Ishikawa (cell line): ENCODE results near the gene SPOCK2.
A peak's percentile ranks its signal among the peaks of the same experiment; 100 is the strongest.

Experiments
- CEBPB ChIP-seq: IDR thresholded peaks from 2 replicates; pipeline ENCODE4 v1.6.1; 2012
- CREB1 ChIP-seq: IDR thresholded peaks from 2 replicates; pipeline ENCODE4 v1.6.1; 2012; ENCODE audit warnings: low read depth
- EGR1 ChIP-seq: IDR thresholded peaks from 2 replicates; pipeline ENCODE4 v1.6.1; 2012
- EP300 ChIP-seq: IDR thresholded peaks from 2 replicates; pipeline ENCODE4 v1.6.1; 2012; ENCODE audit warnings: borderline replicate concordance
- FOXM1 ChIP-seq: IDR thresholded peaks from 2 replicates; pipeline ENCODE4 v1.6.1; 2012; ENCODE audit warnings: low read depth, borderline replicate concordance
- MAX ChIP-seq: IDR thresholded peaks from 2 replicates; pipeline ENCODE4 v1.6.1; 2012
- NFIC ChIP-seq: IDR thresholded peaks from 2 replicates; pipeline ENCODE4 v1.6.1; 2012
- RAD21 ChIP-seq: IDR thresholded peaks from 2 replicates; pipeline ENCODE4 v1.6.1; 2012; ENCODE audit warnings: low read depth
- REST ChIP-seq: IDR thresholded peaks from 2 replicates; pipeline ENCODE4 v1.6.1; 2012; ENCODE audit warnings: low read depth, mild to moderate bottlenecking
- TAF1 ChIP-seq: IDR thresholded peaks from 2 replicates; pipeline ENCODE4 v1.6.1; 2012; ENCODE audit warnings: low read depth, mild to moderate bottlenecking
- TCF12 ChIP-seq: IDR thresholded peaks from 2 replicates; pipeline ENCODE4 v1.6.1; 2012; ENCODE audit warnings: low read depth
- TEAD4 ChIP-seq: IDR thresholded peaks from 2 replicates; pipeline ENCODE4 v1.6.1; 2012
- USF1 ChIP-seq: IDR thresholded peaks from 2 replicates; pipeline ENCODE4 v1.6.1; 2012
- YY1 ChIP-seq: IDR thresholded peaks from 2 replicates; pipeline ENCODE4 v1.6.1; 2012; ENCODE audit warnings: low read depth
- ZBTB7A ChIP-seq: IDR thresholded peaks from 2 replicates; pipeline ENCODE4 v1.6.1; 2012; ENCODE audit warnings: low read depth

The SPOCK2 gene

GRCh38 chr10:72085864-72086465, 2.4 kb downstream of the SPOCK2 start:
- TF ChIP-seq TEAD4 (no peak), TCF12 (no peak), YY1 (no peak), MAX (no peak), ZBTB7A (no peak)

- no peak for TF ChIP-seq TCF12
Observed at GRCh38 chr10:72085166-72085565, 3.2 kb downstream of the SPOCK2 start.

- TF ChIP-seq TAF1 (no peak), REST (no peak), RAD21 (no peak), EP300 (no peak), YY1 (no peak), CREB1 (no peak), NFIC (no peak), EGR1 (no peak), MAX (no peak), TEAD4 (no peak), TCF12 (no peak), ZBTB7A (no peak), USF1 (no peak), CEBPB (no peak), FOXM1 (no peak)
Observed at GRCh38 chr10:72083790-72084459, 4.4 kb downstream of the SPOCK2 start.

- TF ChIP-seq FOXM1 (no peak), TCF12 (no peak)
Observed at GRCh38 chr10:72082856-72083789, 5.2 kb downstream of the SPOCK2 start.

GRCh38 chr10:72081772-72082590, 6.4 kb downstream of the SPOCK2 start:
- TF ChIP-seq FOXM1 (no peak), TCF12 (0 out of 2 replicates have a peak, but pooled peaks have one; percentile 31), EP300 (no peak; the same call in 1 of the 2 replicates), CREB1 (no peak), NFIC (peak; percentile 84), CEBPB (no peak), RAD21 (no peak), TEAD4 (peak; percentile 39; the same call in 1 of the 2 replicates)

- TF ChIP-seq RAD21 (no peak), NFIC (no peak), TEAD4 (no peak), ZBTB7A (no peak), TCF12 (no peak), EGR1 (no peak), CREB1 (no peak)
Observed at GRCh38 chr10:72081210-72081609, 7.1 kb downstream of the SPOCK2 start.

- no peak for TF ChIP-seq YY1
- TF ChIP-seq FOXM1: peak; percentile 43; the same call in 1 of the 2 replicates
- TF ChIP-seq ZBTB7A: no peak
- no peak for TF ChIP-seq NFIC
- 0 out of 2 replicates have a peak, but pooled peaks have one; percentile 7 for TF ChIP-seq RAD21
- TF ChIP-seq CEBPB: no peak
- TF ChIP-seq TCF12: peak; percentile 51; the same call in 1 of the 2 replicates
- no peak for TF ChIP-seq REST
- no peak for TF ChIP-seq TAF1
- TF ChIP-seq TEAD4: peak; percentile 89
Observed at GRCh38 chr10:72080042-72080975, 8.0 kb downstream of the SPOCK2 start.
